Activated CD4-positive, alpha-beta T cell treated with anti-CD3 and anti-CD28 coated beads, Interleukin-2, amount 50 U/mL, for 48 hours (primary cell): ENCODE data around the gene WDFY2.
"Not testable (repeated sequence)": the region's sequence is repeated elsewhere in the genome, so short reads cannot be mapped to it uniquely, and the experiment has no call there.

Experiments
- DNase-seq, 2 experiments: peaks; one replicate each; pipeline ENCODE4 v3.0.0-alpha.2; 2020

Gene WDFY2

DNA sequence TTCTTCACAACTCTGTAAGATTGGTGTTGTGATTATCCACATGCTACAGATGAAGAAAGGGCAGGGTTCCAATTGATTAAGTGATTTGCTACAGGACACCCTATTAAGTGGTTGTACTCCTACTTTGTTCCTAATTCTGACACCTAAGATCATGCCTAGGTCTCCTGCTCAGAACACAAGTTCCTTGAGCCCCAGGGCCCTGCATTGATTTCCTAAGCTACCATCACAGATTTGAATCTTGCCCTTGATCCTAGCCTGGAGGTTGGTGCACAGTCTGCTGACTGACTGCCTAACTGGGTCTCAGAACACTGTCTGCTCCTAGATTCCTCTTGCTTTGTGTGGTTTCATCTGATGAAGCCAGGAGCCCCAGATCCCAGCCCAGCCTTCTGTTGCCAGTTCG is 19.6 kb upstream of the WDFY2 start:
- DNase-seq: no peak

DNA sequence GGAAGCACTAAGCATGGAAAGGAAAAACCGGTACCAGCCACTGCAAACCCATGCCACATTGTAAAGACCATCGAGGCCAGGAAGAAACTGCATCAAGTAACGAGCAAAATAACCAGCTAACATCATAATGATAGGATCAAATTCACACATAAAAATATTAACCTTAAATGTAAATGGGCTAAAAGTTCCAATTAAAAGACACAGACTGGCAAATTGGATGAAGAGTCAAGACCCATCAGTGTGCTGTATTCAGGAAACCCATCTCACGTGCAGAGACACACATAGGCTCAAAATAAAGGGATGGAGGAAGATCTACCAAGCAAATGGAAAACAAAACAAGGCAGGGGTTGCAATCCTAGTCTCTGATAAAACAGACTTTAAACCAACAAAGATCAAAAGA is 15.3 kb upstream of the WDFY2 start:
- not testable (repeated sequence) for DNase-seq

DNA sequence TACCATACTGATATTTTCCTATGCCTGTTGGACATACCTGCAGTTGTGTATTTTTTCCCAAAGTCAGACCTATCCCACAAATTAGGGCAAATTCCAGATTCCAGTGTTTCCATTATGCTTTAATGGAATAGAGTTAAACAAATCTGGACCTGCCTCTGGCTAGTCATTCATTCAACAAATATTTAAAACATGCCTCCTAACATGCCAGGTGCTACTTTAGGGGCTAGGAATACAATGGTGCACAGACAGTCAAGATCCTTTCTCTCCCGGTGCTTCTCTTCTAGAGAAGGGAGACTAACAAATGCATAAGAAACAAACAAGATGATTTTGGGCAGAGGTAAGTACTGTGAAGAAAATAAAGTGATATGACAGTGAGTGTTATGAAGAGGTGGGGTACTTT is 7.5 kb upstream of the WDFY2 start:
- DNase-seq: no peak

- DNase-seq: no peak
Measured at GRCh38 chr13:51577690-51578089, 6.6 kb upstream of the WDFY2 start.

- no peak for DNase-seq
Measured at GRCh38 chr13:51579676-51580075, 4.6 kb upstream of the WDFY2 start.

DNA sequence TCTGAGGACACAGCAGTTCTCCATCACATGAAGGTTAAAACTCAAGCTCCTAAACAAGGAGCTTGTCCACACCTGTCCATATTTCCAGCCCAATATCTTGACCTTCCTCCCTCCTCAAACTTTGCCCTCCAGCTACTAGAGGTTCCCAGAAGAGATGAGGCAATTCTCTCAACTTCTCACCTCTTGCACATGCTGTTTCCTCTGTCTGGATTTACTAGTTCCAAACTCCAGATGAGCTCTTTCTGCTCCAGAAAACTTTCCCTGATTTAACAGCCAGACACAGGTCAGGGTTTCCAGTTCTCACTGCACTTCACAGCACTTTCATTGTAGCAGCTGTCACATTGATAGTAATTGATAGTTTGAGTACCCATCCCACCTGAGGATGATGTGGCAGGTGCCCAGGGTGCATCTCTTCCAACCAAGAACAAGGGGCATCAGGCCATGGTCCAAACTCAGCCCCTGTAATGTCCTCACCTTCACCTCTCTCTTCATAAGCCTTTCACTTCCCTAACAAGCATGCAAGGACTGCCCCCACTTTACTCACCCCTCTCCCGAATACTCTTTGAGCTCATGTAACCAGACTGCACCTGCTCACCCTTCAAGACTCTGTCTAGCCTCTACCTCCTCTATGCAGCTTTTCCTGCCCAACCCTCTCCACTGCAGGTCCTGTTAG is 3.0 kb upstream of the WDFY2 start:
- DNase-seq: no peak

GRCh38 chr13:51583469-51583874 is 790 bp upstream of the WDFY2 start:
- DNase-seq: no peak

DNA sequence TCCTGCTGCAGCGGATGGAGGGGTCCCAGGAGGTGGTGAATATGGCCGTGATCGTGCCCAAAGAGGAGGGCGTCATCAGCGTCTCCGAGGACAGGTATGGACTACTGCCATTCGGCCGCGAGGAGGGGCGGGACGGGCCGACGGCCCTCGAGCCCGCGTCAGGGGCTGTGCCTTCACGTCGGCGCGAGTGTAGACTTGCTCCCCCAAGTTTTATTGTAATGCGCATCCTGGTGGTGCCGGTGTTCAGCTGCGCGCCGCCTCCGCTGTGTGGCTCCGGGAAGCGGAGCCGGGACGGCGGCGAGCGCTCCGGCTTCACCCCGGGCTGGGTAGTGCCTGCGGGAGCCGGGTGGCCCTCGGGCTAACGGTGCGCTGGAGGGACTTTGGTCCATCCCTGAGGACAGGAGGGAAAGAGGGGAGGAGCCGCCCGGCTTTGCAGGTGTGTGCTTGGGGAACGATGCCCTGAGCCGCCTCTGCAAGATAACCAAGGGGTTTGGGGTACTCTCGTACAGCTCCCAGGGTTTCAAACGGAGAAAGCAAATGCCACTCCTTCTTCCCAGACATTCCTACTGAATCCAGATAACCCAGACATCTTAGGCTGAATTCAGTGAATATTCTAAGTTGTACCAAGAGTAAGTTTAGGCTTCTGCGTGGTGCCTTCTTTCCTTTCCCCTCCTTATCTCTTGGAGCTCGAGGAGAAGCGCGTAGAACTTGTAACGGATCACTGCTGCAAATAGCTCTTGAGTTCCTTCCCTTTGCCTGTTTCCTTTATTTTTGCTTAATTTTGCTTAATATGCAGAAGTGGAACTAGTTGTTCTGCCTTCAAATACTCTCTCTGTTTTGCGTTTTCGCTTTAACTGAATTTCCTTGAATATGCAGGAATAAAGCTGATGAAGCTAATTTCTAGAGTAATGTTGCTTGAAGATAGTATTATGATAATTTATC is 740 bp downstream of the WDFY2 start:
- DNase-seq: peak; percentile 61 to 67

DNA sequence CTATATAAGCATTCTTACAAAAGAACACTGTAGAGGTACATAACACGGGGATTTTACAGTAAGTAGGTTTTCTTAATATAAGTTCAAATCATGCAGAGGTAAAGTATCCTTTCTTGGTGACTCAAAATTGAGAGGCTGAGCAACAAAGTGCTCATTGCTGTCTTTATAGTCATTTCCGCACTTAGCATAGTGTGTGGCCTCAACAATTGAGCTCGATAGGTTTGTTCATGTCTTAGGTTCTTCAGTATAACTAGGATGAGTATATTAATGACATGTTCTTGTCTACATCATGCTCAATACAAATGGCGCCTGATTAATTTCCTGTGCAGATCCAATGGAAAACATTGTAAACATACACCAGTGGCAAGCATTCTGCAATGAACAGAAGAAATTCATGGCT is 1.4 kb downstream of the WDFY2 start:
- DNase-seq: no peak

- DNase-seq: no peak
Measured at GRCh38 chr13:51587372-51587771, 3.1 kb downstream of the WDFY2 start.

DNA sequence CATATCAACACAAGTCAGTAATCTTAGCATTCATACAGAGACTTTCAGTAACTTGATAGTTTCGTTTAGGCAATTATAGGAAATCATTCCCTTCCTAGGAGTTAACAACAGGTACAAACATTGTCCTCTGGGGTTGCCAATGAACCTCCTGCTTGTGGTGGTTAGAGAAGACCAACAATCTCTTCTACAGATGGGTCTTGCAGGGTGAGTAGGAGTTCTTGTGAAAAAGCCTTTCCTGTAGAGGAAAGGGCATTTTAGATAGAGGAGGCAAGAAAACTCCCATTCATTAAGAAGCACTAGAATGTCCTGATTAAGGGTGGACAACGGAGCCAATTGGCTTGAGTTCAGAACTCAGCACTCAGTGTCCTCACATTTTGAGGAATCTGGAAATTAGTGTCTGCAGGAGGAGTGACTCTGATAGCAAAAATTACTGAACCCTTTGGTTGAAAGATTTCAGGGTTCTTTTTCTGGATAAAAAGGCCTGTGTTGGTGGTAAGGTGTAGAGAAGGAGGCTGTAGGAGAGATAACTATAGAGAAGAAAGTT is 4.2 kb downstream of the WDFY2 start:
- DNase-seq: no peak

GRCh38 chr13:51589793-51590192 is 5.5 kb downstream of the WDFY2 start:
- no peak for DNase-seq

DNA sequence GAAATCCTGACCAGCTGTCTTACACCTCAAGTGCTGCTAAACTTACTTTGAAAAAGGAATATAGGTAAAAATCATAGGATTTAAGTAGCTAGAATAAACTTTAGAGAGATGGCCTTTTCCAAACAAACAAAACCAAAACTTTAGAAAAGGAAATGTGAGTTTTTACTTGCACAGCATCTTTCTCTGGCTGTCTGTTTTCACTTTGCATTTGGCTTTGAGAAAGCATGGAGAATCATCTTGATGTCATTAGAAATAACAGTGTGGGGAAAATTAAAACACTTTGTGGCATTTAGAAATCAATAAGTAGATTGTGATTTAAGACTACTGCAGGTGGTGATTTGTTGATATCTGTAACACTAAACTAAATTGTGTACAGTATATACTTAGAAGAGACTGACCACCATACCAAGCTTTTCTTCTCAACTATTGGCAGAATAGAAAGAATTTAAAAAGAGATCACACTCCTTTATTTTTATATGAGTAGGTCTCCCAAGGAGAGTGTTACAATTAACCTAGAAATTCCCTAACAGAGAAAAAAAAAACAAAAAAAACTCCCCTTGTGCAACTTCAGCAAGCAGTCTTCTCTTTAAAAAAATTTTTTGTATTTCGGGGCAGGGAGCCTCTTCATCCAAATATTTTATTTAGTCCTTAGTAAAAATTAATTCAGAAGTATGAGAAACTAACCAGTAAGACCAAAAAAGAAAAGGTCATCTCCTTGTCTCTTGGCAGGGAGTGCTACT is 6.1 kb downstream of the WDFY2 start:
- no peak for DNase-seq

GRCh38 chr13:51590971-51591627 is 6.8 kb downstream of the WDFY2 start:
- no peak for DNase-seq

DNA sequence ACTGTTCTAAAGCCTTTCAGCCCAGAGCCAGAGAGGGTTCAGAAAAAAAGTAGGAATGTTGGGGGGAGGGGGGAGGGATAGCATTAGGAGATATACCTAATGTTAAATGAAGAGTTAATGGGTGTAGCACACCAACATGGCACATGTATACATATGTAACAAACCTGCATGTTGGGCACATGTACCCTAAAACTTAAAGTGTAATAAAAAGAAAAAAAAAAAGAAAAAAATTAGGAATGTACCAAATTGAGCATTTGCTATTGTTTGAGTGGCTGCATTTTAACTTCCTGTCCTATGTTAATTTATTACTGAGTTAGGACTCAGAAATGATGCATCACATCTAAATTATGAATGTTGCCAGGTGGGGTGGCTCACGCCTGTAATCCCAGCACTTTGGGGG is 7.7 kb downstream of the WDFY2 start:
- not testable (repeated sequence) for DNase-seq

DNA sequence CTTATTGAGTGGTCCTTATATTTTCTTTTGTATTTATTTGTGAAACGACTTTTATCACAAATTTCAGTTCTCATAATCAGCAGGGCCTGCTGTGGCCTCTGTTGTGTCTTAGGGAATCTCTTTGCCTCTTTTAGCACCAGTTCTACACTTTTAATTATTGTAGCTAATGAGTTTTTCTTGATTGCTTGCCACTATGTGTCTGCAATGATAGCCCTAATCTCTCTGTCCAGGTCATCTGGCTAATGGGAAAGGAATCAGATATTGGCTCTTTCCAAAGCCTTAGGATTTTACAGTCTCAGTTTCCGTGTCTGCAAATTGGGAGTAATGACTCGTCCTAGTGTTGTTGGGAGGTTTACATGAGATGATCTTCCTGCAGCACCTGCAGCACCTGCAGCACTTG is 10.2 kb downstream of the WDFY2 start:
- no peak for DNase-seq

- DNase-seq: no peak
Measured at GRCh38 chr13:51595416-51595815, 11.2 kb downstream of the WDFY2 start.

GRCh38 chr13:51596541-51596940 is 12.3 kb downstream of the WDFY2 start:
- DNase-seq: no peak

DNA sequence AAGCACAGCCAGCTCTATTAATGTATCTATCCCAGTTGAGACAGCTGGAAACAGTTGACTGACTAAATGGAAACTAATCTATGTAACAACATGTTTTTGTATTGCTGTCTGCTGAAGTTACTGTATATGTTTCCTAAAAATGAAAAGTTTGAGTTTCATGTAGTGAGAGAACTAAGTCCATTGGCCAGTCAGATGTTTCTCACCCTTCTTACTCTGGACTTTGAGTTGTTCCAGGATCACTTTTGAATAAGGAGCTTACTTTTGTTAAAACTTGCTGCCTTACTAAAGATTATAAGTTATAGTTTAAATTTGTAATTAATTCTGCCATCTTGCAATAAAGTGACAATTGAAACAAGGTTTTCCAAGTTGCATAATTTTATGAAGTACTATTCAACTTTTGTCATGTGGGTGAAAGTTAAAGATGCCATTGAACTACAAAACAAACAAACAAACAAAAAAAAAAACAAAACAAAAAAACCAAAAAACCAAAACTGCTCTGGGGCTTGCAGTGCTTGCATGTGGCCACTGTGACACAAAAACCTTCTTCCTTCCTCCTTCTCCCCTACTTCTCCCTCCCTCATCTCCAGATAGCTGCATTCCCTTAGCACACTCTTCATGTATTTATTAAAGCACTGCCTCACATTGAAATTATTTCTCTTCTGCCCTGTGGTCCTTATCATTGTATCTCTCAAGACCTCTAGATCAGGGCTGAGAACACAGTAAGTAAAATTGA is 15.3 kb downstream of the WDFY2 start:
- no peak for DNase-seq

DNA sequence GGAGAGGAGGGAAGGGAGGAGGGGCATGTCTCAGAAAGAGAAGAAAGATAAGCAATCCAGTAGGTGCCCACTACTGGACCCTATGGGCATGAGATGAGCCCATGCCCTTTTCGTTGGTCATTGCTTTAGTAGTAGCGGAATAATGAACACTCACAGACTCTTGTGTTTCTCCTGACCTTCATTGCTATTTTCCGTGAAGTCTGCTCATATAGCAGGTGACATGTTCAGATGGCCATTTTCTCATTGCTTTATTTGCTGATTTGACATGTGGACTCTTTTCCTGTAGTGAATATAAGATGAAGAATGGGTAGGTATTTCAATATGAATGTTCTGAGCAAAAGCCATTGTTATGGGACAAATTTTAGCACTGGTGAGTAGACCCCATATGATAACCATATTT is 16.4 kb downstream of the WDFY2 start:
- DNase-seq: no peak

GRCh38 chr13:51601601-51602565 is 17.6 kb downstream of the WDFY2 start:
- DNase-seq: no peak
